Left lung (tissue), 14 donors: ENCODE measurements around the gene IGSF23. TPM values are rescaled to one million over a fixed set of nuclear protein-coding genes. Genes with fewer than 3 reads are reported as not detected.

Experiments
- ATAC-seq: fragments of 200-7000 bp; cut with Tn5 transposase; one replicate; pipeline ENCODE4 v1.9.1; 2020; ENCODE audit warnings: moderate library complexity
- DNase-seq, 4 donors: peaks; one replicate each; pipeline ENCODE4 v3.0.0-alpha.2; 2013 to 2020
- H3K27ac ChIP-seq, 2 donors: fragments of 200-600 bp; sonication (generic) in 1 of 2; one replicate each; pipeline versions ENCODE4 v1.5.0 to v1.8.0; 2020 to 2021
- H3K27me3 ChIP-seq, 2 donors: fragments of 200-600 bp; sonication (generic) in 1 of 2; one replicate each; pipeline versions ENCODE4 v1.5.0 to v1.8.0; 2020 to 2021
- H3K36me3 ChIP-seq, 2 donors: fragments of 200-600 bp; sonication (generic) in 1 of 2; one replicate each; pipeline versions ENCODE4 v1.5.0 to v1.8.0; 2020 to 2021
- H3K4me1 ChIP-seq, 2 donors: fragments of 200-600 bp; one replicate each; pipeline ENCODE4 v1.8.0; 2021
- H3K4me3 ChIP-seq, 2 donors: fragments of 200-600 bp; sonication (generic) in 1 of 2; one replicate each; pipeline versions ENCODE4 v1.5.0 to v1.8.0; 2020 to 2021; ENCODE audit warnings: mild to moderate bottlenecking in 1 of 2
- H3K9me3 ChIP-seq, 2 donors: fragments of 200-600 bp; sonication (generic) in 1 of 2; one replicate each; pipeline versions ENCODE4 v1.5.0 to v1.8.0; 2020 to 2021
- intact Hi-C, 2 donors: fragments of 100-400 bp; cut with DNase I; formaldehyde crosslinking; loops; one replicate each; pipeline versions ENCODE4 v1.11.2 to v1.14.2; 2022
- long read RNA-seq, 12 donors: library from polyadenylated mRNA in 2 of 12; unstranded in 2 of 12; transcript quantifications; one replicate each; pipeline ENCODE4 v2.0.0 and lab custom pipeline, GENCODE V29; 2019 to 2026
- polyA plus RNA-seq, 6 donors: library from polyadenylated mRNA; unstranded; fragments of 120-200 nt; gene quantifications; one replicate each; pipeline ENCODE4 v1.2.1, GENCODE V29; 2013; ENCODE audit not compliant: insufficient read length in 6 of 6
- total RNA-seq, 2 donors: library from RNA; stranded (reverse); fragmentation: NEBNext Ultra II Directional; extraction: Animal tissue kit (Norgen Biotek cat#: 25700); gene quantifications; one replicate each; pipeline ENCODE4 v1.2.1, GENCODE V29; 2021
- TF ChIP-seq, protein P1 (sequence below), 2 donors: fragments of 200-600 bp; sonication (generic) in 1 of 2; IDR thresholded peaks; one replicate each; pipeline versions ENCODE4 v1.5.0 to v1.8.0; 2021; ENCODE audit warnings: antibody characterized with exemption in 2 of 2
- donor health status: DM: no; HTN: yes; CAD: no.
- donor health status: DM: no; HTN: no; CAD: no.

Gene IGSF23, protein sequence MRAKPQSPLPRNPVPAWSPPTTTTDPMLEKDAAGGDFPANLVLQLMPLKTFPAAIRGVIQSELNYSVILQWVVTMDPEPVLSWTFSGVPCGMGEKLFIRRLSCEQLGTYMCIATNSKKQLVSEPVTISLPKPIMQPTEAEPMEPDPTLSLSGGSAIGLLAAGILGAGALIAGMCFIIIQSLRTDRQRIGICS
- total RNA-seq (not detected), polyA plus RNA-seq (under 1 TPM in 2 of 6 donors, not detected in 4; 0.17 to 0.18 TPM)
- long read RNA-seq, donor 1 = 0 reads
- long read RNA-seq, donor 2 = 0 reads
- long read RNA-seq, donor 3 = 0 reads
- long read RNA-seq, donor 4 = 0 reads
- long read RNA-seq, donor 5 = 0 reads
- long read RNA-seq, donor 6 = 0 reads
- long read RNA-seq, donor 7 = 0 reads
- long read RNA-seq, donor 8 = 0 reads
- long read RNA-seq, donor 9 = 0 reads
- long read RNA-seq, donor 10, partial matches to known transcripts = 0 of 1 reads
- long read RNA-seq, donor 10, other reads (novel, unspliced or antisense) = 1 of 1 reads
- long read RNA-seq, donor 11 = 0 reads
- long read RNA-seq, donor 12 = 0 reads

DNA sequence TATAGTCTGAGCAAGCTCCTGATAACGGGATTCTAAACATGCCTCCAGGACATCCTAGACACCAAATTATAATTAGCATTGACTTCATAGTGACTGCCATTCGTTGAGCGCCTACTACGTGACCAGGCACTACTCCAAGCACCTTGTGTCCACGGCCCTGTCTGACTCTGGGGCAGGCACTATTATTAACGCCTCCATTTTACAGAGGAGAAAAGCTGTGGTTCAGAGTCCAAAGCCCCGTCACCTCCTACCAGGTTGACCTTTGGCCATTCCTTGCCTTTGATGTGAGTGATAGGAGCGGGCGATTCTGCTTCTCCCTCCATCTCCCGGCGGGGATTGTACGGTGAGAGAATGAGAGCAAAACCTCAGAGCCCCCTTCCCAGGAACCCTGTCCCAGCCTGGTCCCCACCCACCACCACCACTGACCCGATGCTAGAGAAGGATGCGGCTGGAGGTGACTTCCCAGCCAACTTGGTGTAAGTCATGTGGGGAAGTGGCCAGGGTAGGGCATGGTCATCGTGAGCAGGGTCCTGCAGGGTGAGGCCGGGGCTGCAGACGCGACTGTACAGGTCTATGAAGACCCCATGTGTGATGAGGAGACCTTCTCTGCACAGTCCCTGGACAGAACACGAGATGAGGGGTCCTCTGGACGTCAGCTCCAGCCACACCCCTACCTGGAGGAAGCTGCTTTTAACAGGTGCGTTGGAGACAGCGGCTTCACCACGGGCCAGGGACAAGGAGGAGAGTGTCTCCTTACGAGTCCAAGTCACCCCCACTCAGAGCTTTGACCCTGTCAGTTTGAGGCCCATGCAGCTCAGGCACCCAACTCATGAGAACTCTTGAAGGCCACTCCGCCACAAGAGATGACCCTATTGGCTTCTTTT is at the start of gene IGSF23:
IGSF23 (plus strand) TSS at position 269 of the 884 bp plus-strand sequence; CDS start at position 352, 83 bp downstream.
- no peak for DNase-seq
- H3K27me3 ChIP-seq = no peaks in the 10 kb centered on the region
- no peaks in the 10 kb centered on the region for H3K9me3 ChIP-seq
- TF ChIP-seq, protein P1, sequence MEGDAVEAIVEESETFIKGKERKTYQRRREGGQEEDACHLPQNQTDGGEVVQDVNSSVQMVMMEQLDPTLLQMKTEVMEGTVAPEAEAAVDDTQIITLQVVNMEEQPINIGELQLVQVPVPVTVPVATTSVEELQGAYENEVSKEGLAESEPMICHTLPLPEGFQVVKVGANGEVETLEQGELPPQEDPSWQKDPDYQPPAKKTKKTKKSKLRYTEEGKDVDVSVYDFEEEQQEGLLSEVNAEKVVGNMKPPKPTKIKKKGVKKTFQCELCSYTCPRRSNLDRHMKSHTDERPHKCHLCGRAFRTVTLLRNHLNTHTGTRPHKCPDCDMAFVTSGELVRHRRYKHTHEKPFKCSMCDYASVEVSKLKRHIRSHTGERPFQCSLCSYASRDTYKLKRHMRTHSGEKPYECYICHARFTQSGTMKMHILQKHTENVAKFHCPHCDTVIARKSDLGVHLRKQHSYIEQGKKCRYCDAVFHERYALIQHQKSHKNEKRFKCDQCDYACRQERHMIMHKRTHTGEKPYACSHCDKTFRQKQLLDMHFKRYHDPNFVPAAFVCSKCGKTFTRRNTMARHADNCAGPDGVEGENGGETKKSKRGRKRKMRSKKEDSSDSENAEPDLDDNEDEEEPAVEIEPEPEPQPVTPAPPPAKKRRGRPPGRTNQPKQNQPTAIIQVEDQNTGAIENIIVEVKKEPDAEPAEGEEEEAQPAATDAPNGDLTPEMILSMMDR (IDR thresholded peaks at IDR 0.05) = no peak
- no peak within 1 kb of the TSS for H3K27ac ChIP-seq
- H3K36me3 ChIP-seq = no peaks in the 10 kb centered on the region
- intact Hi-C loops = no loop called here
- peaks cover 3 to 20% of the 10 kb centered on the region in 2 donors for H3K4me1 ChIP-seq
- no peak within 1 kb of the TSS for H3K4me3 ChIP-seq
- ATAC-seq = no peak

DNA sequence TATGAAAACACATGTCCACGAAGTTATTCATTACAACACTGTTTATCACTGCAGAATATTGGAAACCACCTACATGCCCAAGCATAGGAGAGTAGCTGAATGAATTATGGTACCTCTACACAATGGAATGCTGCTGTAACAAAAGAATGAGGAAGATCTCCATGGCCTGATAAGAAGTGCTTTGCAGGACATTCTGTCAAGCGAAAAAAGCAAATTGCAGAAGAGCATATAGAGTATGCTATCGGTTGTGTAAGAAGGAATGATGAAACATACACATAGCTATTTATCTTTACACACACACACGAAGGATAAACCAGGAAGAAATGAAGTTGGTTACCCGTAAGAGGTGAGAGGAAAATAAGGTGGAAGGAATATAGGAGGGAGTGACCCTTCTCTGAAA is 46.4 kb upstream of the IGSF23 start:
- H3K4me3 ChIP-seq = no peak overlapping the region
- H3K9me3 ChIP-seq = no peaks in the 10 kb centered on the region
- H3K27me3 ChIP-seq = peaks cover 0 to 7% of the 10 kb centered on the region in 2 donors
- H3K36me3 ChIP-seq = no peaks in the 10 kb centered on the region
- peaks cover 0 to 4% of the 10 kb centered on the region in 2 donors for H3K4me1 ChIP-seq
- no peak overlapping the region for H3K27ac ChIP-seq
- ATAC-seq (no peak), DNase-seq (no peak)
- TF ChIP-seq, protein P1 (IDR thresholded peaks at IDR 0.05) = no peak
- intact Hi-C loops = no loop called here

DNA sequence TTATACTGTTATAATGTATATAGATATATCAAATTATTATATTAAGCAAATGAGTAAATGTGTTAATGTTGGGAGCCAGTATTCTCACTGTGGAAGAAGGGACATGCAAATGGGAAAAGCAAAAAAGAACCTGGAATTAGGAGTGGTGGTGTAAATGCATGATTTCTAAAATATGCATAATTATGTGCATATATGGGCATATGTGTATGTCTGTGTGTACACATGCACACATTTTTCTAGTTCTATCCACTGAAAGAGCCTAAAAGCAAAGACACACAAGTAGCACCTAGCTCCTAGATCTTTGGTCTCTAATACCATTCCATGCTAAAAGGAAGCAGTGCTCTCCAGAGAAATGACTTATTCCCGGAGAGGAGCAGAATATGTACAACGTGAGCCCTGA is 45.6 kb upstream of the IGSF23 start:
- intact Hi-C loops = no loop called here
- TF ChIP-seq, protein P1 (IDR thresholded peaks at IDR 0.05) = no peak
- H3K27me3 ChIP-seq = peaks cover 0 to 7% of the 10 kb centered on the region in 2 donors
- H3K27ac ChIP-seq = no peak overlapping the region
- ATAC-seq (no peak), DNase-seq (no peak)
- H3K4me1 ChIP-seq = peaks cover 0 to 4% of the 10 kb centered on the region in 2 donors
- no peaks in the 10 kb centered on the region for H3K9me3 ChIP-seq
- H3K4me3 ChIP-seq = no peak overlapping the region
- no peaks in the 10 kb centered on the region for H3K36me3 ChIP-seq

DNA sequence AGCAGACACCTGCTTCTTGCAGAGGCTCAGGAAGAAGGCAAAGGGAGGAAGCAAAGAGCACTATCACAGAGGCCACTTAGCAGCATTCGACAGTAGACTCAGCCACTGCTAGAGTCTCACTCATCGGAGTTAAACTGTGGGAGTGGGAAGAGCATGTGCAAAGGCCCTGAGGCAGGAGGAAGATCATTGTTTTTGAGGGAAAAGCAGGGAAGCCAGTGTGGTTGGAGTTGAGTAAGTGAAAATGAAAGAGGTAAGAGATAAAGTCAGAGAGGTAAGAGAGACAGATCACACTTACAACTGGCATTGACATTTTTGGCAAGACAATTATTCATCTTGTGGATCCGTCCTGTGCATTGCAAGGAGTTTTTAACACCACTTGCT is 42.8 kb upstream of the IGSF23 start:
- Histone ChIP-seq H3K27me3 (peaks cover 0 to 7% of the 10 kb centered on the region in 2 donors), H3K27ac (no peak overlapping the region), H3K9me3 (no peaks in the 10 kb centered on the region), H3K36me3 (no peaks in the 10 kb centered on the region), H3K4me3 (no peak overlapping the region), H3K4me1 (peaks cover 0 to 4% of the 10 kb centered on the region in 2 donors)
- intact Hi-C loops = loop anchor here in 1 of 2 donors (5.0 kb wide), 1 partner anchor 87 kb away; no protein-coding TSS in a partner anchor
- TF ChIP-seq, protein P1 (IDR thresholded peaks at IDR 0.05) = no peak
- DNase-seq (no peak), ATAC-seq (no peak)
